ENCODE results near the gene GK2.

GK2 gene

GRCh38 chr4:79408063-79408462, at the start of gene GK2:
Gene GK2, minus strand, starts transcription at chr4:79408228. Its CDS starts 28 bp downstream, at chr4:79408200.
- peak in 1 of 2 donors; percentile 0 for DNase-seq (ENCODE audit: low read depth in 1 of 2, low spot score in 1 of 2)

GRCh38 chr4:79455216-79455615, 47.2 kb upstream of the GK2 start:
- DNase-seq (ENCODE audit: low read depth in 1 of 2, low spot score in 1 of 2): no peak

DNA sequence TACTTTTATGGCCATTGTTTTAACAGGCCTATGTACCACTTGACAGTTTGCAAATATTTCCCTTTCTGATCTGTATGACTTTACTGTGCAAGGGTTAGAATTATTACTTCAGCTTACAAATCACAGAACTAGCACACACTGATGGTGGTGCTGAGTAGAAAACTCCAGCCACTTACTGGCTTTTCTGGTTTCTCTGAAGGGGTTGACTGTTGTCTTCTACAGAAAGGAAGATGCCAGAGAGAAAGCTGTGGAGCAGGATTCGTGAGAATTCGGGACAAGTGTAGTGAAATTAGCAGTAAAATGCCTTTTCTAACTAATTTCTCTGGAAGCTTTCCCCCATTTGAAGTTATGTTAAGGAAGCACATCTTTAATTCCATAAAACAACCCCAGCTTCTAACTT, 46.6 kb upstream of the GK2 start:
- DNase-seq (ENCODE audit: low read depth in 1 of 2, low spot score in 1 of 2): no peak

GRCh38 chr4:79450053-79450452, 42.0 kb upstream of the GK2 start:
- no peak for DNase-seq (ENCODE audit: low read depth in 1 of 2, low spot score in 1 of 2)

GRCh38 chr4:79446145-79446544, 38.1 kb upstream of the GK2 start:
- no peak for DNase-seq (ENCODE audit: low read depth in 1 of 2, low spot score in 1 of 2)

- no peak for DNase-seq (ENCODE audit: low read depth in 1 of 2, low spot score in 1 of 2)
Observed at GRCh38 chr4:79445371-79445781, 37.3 kb upstream of the GK2 start.

GRCh38 chr4:79442422-79442821, 34.4 kb upstream of the GK2 start:
- DNase-seq (ENCODE audit: low read depth in 1 of 2, low spot score in 1 of 2): no peak

DNA sequence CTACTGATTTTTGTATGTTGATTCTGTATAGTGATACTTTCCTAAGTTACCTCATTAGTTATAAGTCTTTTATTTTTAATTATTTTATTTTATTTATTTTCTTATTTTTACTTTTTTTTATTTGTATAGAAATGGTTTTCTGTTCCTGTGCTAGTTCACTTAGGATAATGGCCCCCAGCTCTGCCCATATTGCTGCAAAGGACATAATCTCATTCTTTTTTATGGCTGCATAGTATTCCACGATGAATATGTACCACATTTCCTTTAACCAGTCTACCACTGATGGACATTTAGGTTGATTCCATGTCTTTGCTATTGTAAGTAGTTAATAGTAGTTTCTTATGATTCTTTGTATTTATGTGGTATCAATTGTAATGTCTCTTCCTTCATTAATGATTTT, 31.5 kb upstream of the GK2 start:
- DNase-seq (ENCODE audit: low read depth in 1 of 2, low spot score in 1 of 2): no peak

GRCh38 chr4:79431839-79432238, 23.8 kb upstream of the GK2 start:
- DNase-seq (ENCODE audit: low read depth in 1 of 2, low spot score in 1 of 2): no peak

DNA sequence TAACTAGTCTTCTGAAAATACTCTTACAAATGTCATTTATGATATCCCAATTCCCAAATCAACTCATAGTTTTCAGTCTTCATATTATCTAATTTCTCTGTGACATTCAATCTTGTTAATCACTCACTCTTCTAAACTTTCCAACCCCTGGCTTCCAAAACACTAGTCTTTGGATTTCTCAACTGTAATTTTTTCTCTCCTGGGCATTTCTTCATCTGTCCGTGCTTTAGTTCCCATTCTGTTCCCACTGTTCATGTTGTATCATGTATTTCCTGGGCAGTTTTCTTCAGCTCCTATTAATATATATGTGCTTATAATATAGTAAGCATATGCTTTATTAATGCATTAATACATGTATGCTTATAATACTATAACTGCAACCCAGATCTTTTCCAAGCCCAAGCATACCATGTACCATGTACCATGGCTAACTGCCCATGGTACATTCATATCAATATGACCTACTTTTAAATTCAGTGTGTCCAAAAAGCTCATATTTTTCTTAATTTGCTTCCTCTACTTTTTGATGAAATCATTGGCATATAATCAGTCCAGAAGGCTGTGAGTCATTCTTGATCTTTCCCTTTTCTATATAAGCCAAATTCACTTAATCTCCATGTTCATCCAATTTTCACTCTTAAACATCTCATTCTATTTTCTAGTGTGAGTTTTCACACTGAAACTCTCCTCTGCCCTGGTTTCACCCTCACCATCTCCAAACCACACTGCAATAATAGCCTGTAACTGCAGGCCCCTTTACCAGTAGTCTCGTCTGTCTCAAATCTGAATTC, 21.3 kb upstream of the GK2 start:
- no peak for DNase-seq (ENCODE audit: low read depth in 1 of 2, low spot score in 1 of 2)

DNA sequence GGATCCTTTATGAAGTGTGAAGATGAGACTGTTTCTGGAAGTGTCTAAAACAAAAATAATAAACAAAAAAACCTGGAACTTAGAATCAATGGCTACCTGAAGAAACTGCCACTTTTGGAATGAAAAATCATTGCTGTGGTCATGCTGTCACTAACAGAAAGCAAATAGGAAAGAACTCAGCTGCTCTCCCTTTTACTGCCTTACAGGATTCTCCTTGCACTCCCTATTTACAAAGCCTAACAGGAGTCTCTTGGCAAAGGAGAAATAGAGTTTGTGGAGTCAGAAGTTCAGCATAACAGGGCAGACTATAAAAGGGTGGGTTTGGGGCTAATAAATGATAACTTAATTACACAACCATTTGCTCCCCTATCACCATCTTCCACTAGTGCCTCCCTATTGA, 19.0 kb upstream of the GK2 start:
- DNase-seq (ENCODE audit: low read depth in 1 of 2, low spot score in 1 of 2): no peak

DNA sequence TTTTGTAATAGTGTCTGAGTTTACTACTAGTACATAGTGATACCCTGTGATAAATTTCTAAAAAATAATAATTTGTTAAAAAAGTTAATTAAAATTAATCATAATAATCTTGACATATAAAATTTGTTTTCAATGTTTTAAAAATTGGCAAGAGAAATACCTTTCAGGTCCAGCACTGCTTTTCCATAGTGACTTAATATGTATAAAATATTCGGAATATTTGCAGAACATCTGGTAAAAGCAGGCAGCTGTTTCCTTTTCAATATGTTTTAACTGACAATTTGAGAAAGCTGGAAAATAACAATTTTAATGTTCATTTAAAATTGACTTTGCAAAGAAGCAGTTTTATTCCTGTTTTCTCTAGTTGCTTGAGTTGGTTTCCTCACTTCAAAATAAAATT, 17.6 kb upstream of the GK2 start:
- DNase-seq (ENCODE audit: low read depth in 1 of 2, low spot score in 1 of 2): no peak

- no peak for DNase-seq (ENCODE audit: low read depth in 1 of 2, low spot score in 1 of 2)
Observed at GRCh38 chr4:79421483-79421882, 13.5 kb upstream of the GK2 start.

GRCh38 chr4:79413886-79414285, 5.9 kb upstream of the GK2 start:
- no peak for DNase-seq (ENCODE audit: low read depth in 1 of 2, low spot score in 1 of 2)

DNA sequence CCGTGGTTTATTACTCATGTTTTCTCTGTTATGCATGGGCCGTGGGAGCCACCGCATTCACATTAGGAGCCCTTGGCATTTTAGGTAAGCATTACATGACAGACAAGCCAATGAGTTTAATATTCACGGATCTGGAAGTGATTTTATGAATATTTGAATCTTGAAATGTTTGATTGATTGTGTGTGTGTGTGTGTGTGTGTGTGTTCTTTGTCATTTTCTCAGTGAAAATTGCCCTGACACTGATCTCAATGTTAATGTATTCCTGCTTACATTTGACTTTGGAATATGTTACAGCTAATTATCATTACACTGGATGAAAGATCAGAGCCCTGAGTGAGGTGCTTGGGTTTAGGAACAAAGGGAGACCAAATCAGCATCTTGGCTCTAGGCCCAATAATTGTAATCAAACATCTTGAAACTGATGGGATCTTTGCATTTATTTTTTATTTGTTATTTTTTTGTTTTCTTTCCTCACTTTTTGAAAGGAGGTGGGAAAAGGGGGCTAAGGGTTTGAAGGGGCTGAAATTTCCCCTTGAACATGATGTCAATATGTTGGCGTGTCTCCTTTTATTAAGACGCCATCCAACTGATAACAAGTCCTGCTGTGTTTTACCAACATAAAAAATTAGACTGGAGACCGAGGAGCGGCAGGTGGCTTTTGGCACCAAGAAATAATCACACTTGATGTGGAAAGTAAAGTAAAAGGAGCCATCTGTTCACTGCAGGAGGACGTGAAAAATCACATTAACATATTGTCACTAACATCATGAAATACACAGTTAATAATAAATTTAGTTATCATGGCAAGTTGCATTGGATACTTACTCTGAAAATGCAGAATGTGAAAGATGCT, 5.2 kb upstream of the GK2 start:
- no peak for DNase-seq (ENCODE audit: low read depth in 1 of 2, low spot score in 1 of 2)

DNA sequence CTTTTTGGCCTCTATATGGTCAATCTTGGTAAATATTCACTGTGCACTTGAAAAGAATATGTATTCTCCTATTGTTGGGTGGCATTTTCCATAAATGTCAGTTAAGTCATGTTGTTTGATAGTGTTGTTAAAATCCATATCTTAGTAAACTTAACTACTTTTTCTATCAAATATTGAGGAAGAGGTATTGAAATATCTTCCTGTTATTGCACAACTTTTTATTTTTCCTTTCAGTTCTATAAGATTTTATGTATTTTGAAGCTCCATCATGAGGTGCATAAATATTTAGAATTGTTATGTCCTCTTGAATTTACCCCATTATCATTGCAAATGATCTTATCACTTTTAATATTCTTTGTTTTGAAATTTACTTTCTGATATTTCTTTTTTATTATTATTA, 3.4 kb downstream of the GK2 start:
- DNase-seq (ENCODE audit: low read depth in 1 of 2, low spot score in 1 of 2): no peak

GRCh38 chr4:79403356-79403755, 4.7 kb downstream of the GK2 start:
- DNase-seq (ENCODE audit: low read depth in 1 of 2, low spot score in 1 of 2): no peak

DNA sequence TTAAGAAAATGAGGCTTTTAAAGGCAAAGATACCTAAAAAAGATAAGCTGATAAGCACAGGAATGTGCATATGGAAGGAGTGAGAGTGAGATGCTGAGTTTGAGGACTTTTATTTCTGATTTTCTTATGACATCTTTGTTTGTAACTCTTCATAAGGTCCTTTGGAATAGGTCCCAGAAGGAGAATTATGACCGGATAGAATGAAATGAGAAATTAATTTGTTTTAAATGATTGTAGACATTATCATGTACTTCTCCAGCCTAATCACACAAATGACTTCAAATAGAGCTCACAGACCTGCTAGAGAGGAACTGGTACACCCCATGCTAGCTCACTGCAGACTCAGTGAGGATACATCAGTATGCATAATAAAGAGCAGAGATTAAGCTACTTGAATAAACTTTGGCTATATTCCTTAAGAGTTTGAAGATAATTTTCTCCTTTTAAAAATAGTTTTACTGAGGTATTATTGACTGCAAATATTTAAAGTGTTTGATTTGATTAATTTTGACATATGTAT, 5.6 kb downstream of the GK2 start:
- no peak for DNase-seq (ENCODE audit: low read depth in 1 of 2, low spot score in 1 of 2)

DNA sequence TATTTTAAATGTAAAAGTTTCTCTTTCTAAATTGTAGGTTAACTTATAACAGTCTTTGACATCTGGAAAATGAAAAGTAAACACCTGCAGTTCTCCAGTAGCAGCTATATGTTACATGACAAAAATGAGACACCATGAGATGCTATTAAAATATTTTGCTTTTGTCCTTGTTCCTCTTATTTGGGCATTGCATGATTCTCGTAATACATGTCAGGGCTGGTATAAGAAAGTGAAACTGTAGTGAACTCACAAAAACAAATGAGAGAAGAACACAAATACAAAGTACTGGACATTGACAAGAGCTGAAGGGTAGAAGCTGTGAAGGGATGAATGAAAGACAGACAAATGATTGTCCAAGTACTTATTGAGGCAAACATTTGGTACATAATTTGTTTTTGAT, 9.0 kb downstream of the GK2 start:
- DNase-seq (ENCODE audit: low read depth in 1 of 2, low spot score in 1 of 2): no peak

DNA sequence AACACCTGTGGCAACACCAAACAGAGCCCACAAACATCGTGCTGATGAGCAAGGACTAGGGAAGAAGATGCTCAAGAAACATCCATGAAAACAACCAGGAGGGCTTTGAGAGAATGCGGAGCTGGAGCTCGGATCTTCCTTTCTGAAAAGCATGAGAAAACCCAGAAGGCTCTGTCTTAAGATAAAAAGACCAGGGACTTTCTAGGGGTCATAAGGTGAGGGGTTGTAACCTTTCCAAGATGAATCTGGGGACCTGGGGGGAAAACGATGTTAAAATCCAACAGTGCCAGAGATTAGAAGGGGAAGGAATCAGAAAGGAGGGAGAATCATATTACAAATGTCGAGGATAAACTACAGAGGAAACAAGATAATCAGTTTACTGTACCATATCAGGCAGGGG, 10.1 kb downstream of the GK2 start:
- DNase-seq (ENCODE audit: low read depth in 1 of 2, low spot score in 1 of 2): no peak

- DNase-seq (ENCODE audit: low read depth in 1 of 2, low spot score in 1 of 2): no peak
Observed at GRCh38 chr4:79396794-79397193, 11.2 kb downstream of the GK2 start.

GRCh38 chr4:79395841-79396240, 12.2 kb downstream of the GK2 start:
- no peak for DNase-seq (ENCODE audit: low read depth in 1 of 2, low spot score in 1 of 2)

Data from stimulated activated CD4-positive, alpha-beta T cell treated with anti-CD3 and anti-CD28 coated beads, Interleukin-15, amount 100 ng/mL, for 1 hour (primary cell).